H1 (cell line): ENCODE data around the gene NEDD4. TPM values are rescaled to one million over a fixed set of nuclear protein-coding genes. Genes with fewer than 3 reads are reported as not detected.

Experiments
- CTCF ChIA-PET: fragments of 300-600 bp; sonication (Branson Sonifier 250); formaldehyde crosslinking; loops from one replicate; lab custom pipeline; 2021; ENCODE audit not compliant: partially characterized antibody; lab: Charles Lee
- POLR2A ChIA-PET: fragments of 300-600 bp; sonication (Branson Sonifier 250); formaldehyde crosslinking; loops from one replicate; lab custom pipeline; 2021; ENCODE audit warnings: inconsistent platforms; ENCODE audit not compliant: partially characterized antibody; lab: Charles Lee
- DNase-seq, 2 experiments: peaks; one replicate each; pipeline versions ENCODE4 v3.0.0 to v3.0.0-alpha.2; 2010 to 2022; ENCODE audit warnings: low spot score in 2 of 2, low read depth in 1 of 2, mixed read lengths in 1 of 2
- FAIRE-seq: peaks from 2 replicates; lab custom pipeline; 2011; peaks lifted over from hg19 to GRCh38; lab: Jason Lieb, UNC
- H2AFZ ChIP-seq: 2 replicates; pipeline ENCODE4 v1.8.1; 2012; ENCODE audit warnings: low read length, inconsistent platforms
- H2AK5ac ChIP-seq: 2 replicates; pipeline ENCODE4 v1.6.1; 2013; ENCODE audit warnings: low read depth, low read length
- H2BK120ac ChIP-seq: replicated peaks from 2 replicates; pipeline ENCODE3; 2013; ENCODE audit warnings: low read depth, low read length, inconsistent platforms
- H2BK12ac ChIP-seq: 2 replicates; pipeline ENCODE4 v1.6.1; 2013; ENCODE audit warnings: low read depth, low read length
- H2BK15ac ChIP-seq: 2 replicates; pipeline ENCODE4 v1.6.1; 2013; ENCODE audit warnings: low read length
- H2BK20ac ChIP-seq: 2 replicates; pipeline ENCODE4 v1.6.1; 2013; ENCODE audit warnings: low read length
- H2BK5ac ChIP-seq: 2 replicates; pipeline ENCODE4 v1.6.1; 2013; ENCODE audit warnings: low read depth, low read length
- H3K14ac ChIP-seq: 2 replicates; pipeline ENCODE4 v1.6.1; 2013; ENCODE audit warnings: inconsistent platforms; ENCODE audit not compliant: insufficient read length
- H3K18ac ChIP-seq: 2 replicates; pipeline ENCODE4 v1.6.1; 2013; ENCODE audit warnings: low read length; ENCODE audit errors: extremely low read depth
- H3K23ac ChIP-seq: 2 replicates; pipeline ENCODE4 v1.6.1; 2013; ENCODE audit warnings: inconsistent platforms; ENCODE audit not compliant: insufficient read length
- H3K23me2 ChIP-seq: 2 replicates; pipeline ENCODE4 v1.6.1; 2013; ENCODE audit warnings: low read depth, low read length
- H3K27ac ChIP-seq: 2 replicates; pipeline ENCODE4 v1.6.1; 2011; ENCODE audit warnings: low read depth, low read length, inconsistent platforms
- H3K27me3 ChIP-seq, 4 experiments: replicated peaks in 1 of 4; 1 replicate in 1 of 4; 2 replicates in 3 of 4; pipeline versions ENCODE4 v1.6.1 to v1.8.1; 2011 to 2013; ENCODE audit warnings: low read length in 3 of 4, mild to moderate bottlenecking in 3 of 4, inconsistent platforms in 2 of 4, mixed read lengths in 2 of 4, moderate library complexity in 1 of 4; ENCODE audit not compliant: control insufficient read depth in 3 of 4, insufficient read depth in 3 of 4; ENCODE audit errors: extremely low read depth in 1 of 4
- H3K36me3 ChIP-seq, 4 experiments: 2 replicates each; pipeline versions ENCODE4 v1.6.1 to v1.8.1; 2011 to 2013; ENCODE audit warnings: mild to moderate bottlenecking in 4 of 4, low read length in 3 of 4, moderate library complexity in 2 of 4, control low read depth in 1 of 4, inconsistent platforms in 1 of 4; ENCODE audit not compliant: insufficient read depth in 4 of 4, control insufficient read depth in 2 of 4
- H3K4ac ChIP-seq: replicated peaks from 2 replicates; pipeline ENCODE3; 2013; ENCODE audit warnings: low read length, low read depth, mixed read lengths, inconsistent platforms; ENCODE audit not compliant: insufficient read length
- H3K4me1 ChIP-seq, 4 experiments: replicated peaks in 1 of 4; 1 replicate in 1 of 4; 2 replicates in 3 of 4; pipeline versions ENCODE4 v1.6.1 to v1.8.1; 2011 to 2013; ENCODE audit warnings: low read length in 3 of 4, inconsistent platforms in 2 of 4, mixed read lengths in 1 of 4; ENCODE audit not compliant: insufficient read depth in 4 of 4, control insufficient read depth in 3 of 4
- H3K4me2 ChIP-seq, 2 experiments: 2 replicates each; pipeline versions ENCODE4 v1.6.1 to v1.8.1; 2011 to 2013; ENCODE audit warnings: low read depth in 2 of 2, low read length in 2 of 2, control low read depth in 1 of 2, inconsistent platforms in 1 of 2, mild to moderate bottlenecking in 1 of 2; ENCODE audit not compliant: insufficient read depth in 1 of 2
- H3K4me3 ChIP-seq, 4 experiments: fragments of 200-600, 300-600 bp in 1 of 4; sonication (generic), shearing (Covaris generic), sonication (Bioruptor Twin) in 1 of 4; 2 replicates each; pipeline versions ENCODE4 v1.5.1 to v1.8.1; 2011 to 2016; ENCODE audit warnings: low read length in 4 of 4, low read depth in 3 of 4, control low read depth in 2 of 4, inconsistent platforms in 2 of 4, mild to moderate bottlenecking in 2 of 4, mixed read lengths in 1 of 4, moderate library complexity in 1 of 4; ENCODE audit not compliant: insufficient read depth in 2 of 4; ENCODE audit errors: extremely low read depth in 1 of 4
- H3K56ac ChIP-seq: replicated peaks from 2 replicates; pipeline ENCODE3; 2013; ENCODE audit warnings: low read depth, mild to moderate bottlenecking, mixed read lengths, low read length, inconsistent platforms; ENCODE audit not compliant: insufficient read length
- H3K79me1 ChIP-seq: 2 replicates; pipeline ENCODE4 v1.6.1; 2013; ENCODE audit warnings: low read depth, low read length, control low read depth
- H3K79me2 ChIP-seq, 2 experiments: 2 replicates each; pipeline versions ENCODE4 v1.6.1 to v1.8.1; 2012 to 2013; ENCODE audit warnings: low read length in 2 of 2, mild to moderate bottlenecking in 2 of 2, inconsistent platforms in 1 of 2; ENCODE audit not compliant: insufficient read depth in 2 of 2, control insufficient read depth in 1 of 2
- H3K9ac ChIP-seq, 4 experiments: replicated peaks in 1 of 4; 1 replicate in 1 of 4; 2 replicates in 3 of 4; pipeline versions ENCODE4 v1.6.1 to v1.8.1; 2011 to 2013; ENCODE audit warnings: low read depth in 3 of 4, low read length in 3 of 4, control low read depth in 2 of 4, mild to moderate bottlenecking in 2 of 4, moderate library complexity in 2 of 4, inconsistent platforms in 1 of 4; ENCODE audit errors: extremely low read depth in 1 of 4
- H3K9me3 ChIP-seq, 2 experiments: 2 replicates each; pipeline versions ENCODE4 v1.6.1 to v1.8.1; 2012 to 2013; ENCODE audit warnings: mild to moderate bottlenecking in 2 of 2, moderate library complexity in 2 of 2, control low read depth in 1 of 2, inconsistent platforms in 1 of 2, low read depth in 1 of 2, low read length in 1 of 2, mixed read lengths in 1 of 2; ENCODE audit not compliant: insufficient read depth in 2 of 2
- H4K20me1 ChIP-seq, 2 experiments: replicated peaks in 1 of 2; 2 replicates each; pipeline versions ENCODE3 to v1.8.1; 2011 to 2013; ENCODE audit warnings: inconsistent platforms in 2 of 2, low read length in 2 of 2, mild to moderate bottlenecking in 1 of 2; ENCODE audit not compliant: insufficient read depth in 2 of 2, control insufficient read depth in 1 of 2
- H4K5ac ChIP-seq: 2 replicates; pipeline ENCODE4 v1.6.1; 2013; ENCODE audit warnings: low read length, low read depth, mixed read lengths, inconsistent platforms; ENCODE audit not compliant: insufficient read length
- H4K8ac ChIP-seq: 2 replicates; pipeline ENCODE4 v1.8.0; 2013; ENCODE audit warnings: mild to moderate bottlenecking, moderate library complexity, low read length, inconsistent platforms; ENCODE audit not compliant: insufficient read depth; ENCODE audit errors: extremely low read depth
- H4K91ac ChIP-seq: replicated peaks from 2 replicates; pipeline ENCODE3; 2013; ENCODE audit warnings: low read length, mixed read lengths, inconsistent platforms; ENCODE audit not compliant: insufficient read length
- ATF3 ChIP-seq: IDR thresholded peaks from 2 replicates; pipeline ENCODE4 v1.6.1; 2011; ENCODE audit warnings: low read depth, mild to moderate bottlenecking, low read length; ENCODE audit not compliant: insufficient read depth
- EGR1 ChIP-seq: IDR thresholded peaks from 2 replicates; pipeline ENCODE4 v1.6.1; 2011; ENCODE audit warnings: low read depth, low read length, borderline replicate concordance
- EZH2 ChIP-seq: fragments of 200-600 bp; sonication (generic); IDR thresholded peaks from 2 replicates; pipeline ENCODE4 v1.7.1; 2012; ENCODE audit warnings: low read depth, mild to moderate bottlenecking, moderate library complexity, low read length, inconsistent platforms; ENCODE audit not compliant: severe bottlenecking
- PHF8 ChIP-seq: fragments of 200-600 bp; sonication (generic); conservative IDR thresholded peaks from 2 replicates; pipeline ENCODE4 v1.7.1; 2012; ENCODE audit warnings: low read depth, mild to moderate bottlenecking, inconsistent platforms, low read length, moderate library complexity
- RAD21 ChIP-seq, 2 experiments: IDR thresholded peaks in 1 of 2; conservative IDR thresholded peaks in 1 of 2; 2 replicates each; pipeline ENCODE4 v1.6.1; 2011; ENCODE audit warnings: low read depth in 2 of 2, low read length in 2 of 2, improper control_type of control experiment in 1 of 2, inconsistent platforms in 1 of 2, mild to moderate bottlenecking in 1 of 2, moderate library complexity in 1 of 2
- SUZ12 ChIP-seq: fragments of 200-600 bp; sonication (generic); IDR thresholded peaks from 2 replicates; pipeline ENCODE4 v1.6.1; 2012; ENCODE audit warnings: mild to moderate bottlenecking, inconsistent platforms, low read length, moderate library complexity, mixed read lengths
- TAF7 ChIP-seq: optimal IDR thresholded peaks from 2 replicates; pipeline ENCODE3; 2011; ENCODE audit warnings: low read depth, mild to moderate bottlenecking, inconsistent platforms, low read length, moderate library complexity, borderline replicate concordance
- USF2 ChIP-seq: IDR thresholded peaks from 2 replicates; pipeline ENCODE4 v1.6.1; 2011; ENCODE audit warnings: low read length, improper control_type of control experiment
- WGBS, 2 experiments: shearing (Covaris generic) in 1 of 2; methylation state at CpG; one replicate each; pipeline versions ENCODE4 v1.1.6 to v1.1.7; 2013 to 2015; ENCODE audit warnings: low lambda C conversion rate in 2 of 2, mixed read lengths in 2 of 2, inconsistent platforms in 1 of 2, low coverage in 1 of 2, missing lambda C conversion rate in 1 of 2; ENCODE audit not compliant: insufficient replicate concordance in 2 of 2, insufficient coverage in 1 of 2, insufficient read length in 1 of 2; ENCODE audit errors: extremely low coverage in 1 of 2, missing lambda C conversion rate in 1 of 2; 5-methylcytosine and 5-hydroxymethylcytosine counted together
- polyA plus RNA-seq, 7 experiments: library from polyadenylated mRNA; depleted of rRNA in 3 of 7; stranded (reverse) in 5 of 7; unstranded in 2 of 7; fragments of >200 nt in 5 of 7; fragments of 200-250 nt in 2 of 7; gene quantifications; 1 replicate in 5 of 7; 2 replicates in 1 of 7; 4 replicates in 1 of 7; pipeline versions ENCODE4 v1.2.1 to v1.2.3, GENCODE V29; 2011 to 2013; ENCODE audit warnings: missing spikeins in 2 of 7, mixed read lengths in 2 of 7
- total RNA-seq: library from RNA; stranded (reverse); fragmentation: NEBNext Ultra II Directional; extraction: Animal tissue kit (Norgen Biotek cat#: 25700); gene quantifications from 2 replicates; pipeline ENCODE4 v1.2.1, GENCODE V29; 2021

NEDD4 gene
- total and polyA plus RNA-seq, 2 of the 8 experiments (the other 6 are each of a cell fraction or from before 2014, with no cell fraction given), result 0.95 to 3.9 TPM

DNA sequence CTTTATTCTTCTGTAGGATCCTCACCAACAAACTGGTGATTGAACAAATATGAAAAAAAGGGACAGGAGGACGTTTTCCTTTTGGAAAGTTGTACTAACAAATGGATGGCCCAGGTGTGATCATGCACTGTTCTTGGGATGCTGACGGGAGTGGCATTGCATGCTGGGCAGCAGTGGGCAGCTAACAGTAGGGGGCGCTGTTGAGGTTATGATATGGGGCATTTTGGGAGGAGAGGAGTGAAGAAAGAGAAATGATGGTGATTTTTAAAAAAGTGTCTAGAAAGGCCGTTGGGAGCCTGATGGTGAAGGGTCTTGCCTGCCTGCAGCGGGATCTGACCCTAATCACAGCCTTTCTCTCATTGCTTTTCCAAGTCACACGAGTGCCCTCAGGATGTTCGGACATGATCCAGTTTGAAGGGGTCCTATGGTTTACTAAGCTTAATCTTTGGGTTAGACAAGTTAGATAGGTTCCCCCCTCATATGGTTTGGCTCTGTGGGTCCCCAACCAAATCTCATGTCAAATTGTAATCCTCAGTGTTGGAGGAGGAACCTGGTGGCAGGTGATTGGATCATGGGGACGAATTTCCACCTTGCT is 204.2 kb downstream of the NEDD4 start:
- Histone ChIP-seq H3K56ac (no peak overlapping the region), H2BK15ac (no peak overlapping the region), H3K4me2 (no peak overlapping the region), H3K18ac (no peak overlapping the region), H4K8ac (no peak overlapping the region), H3K4me3 (no peak overlapping the region), H3K23ac (no peak overlapping the region), H4K20me1 (no peaks in the 10 kb centered on the region), H2AK5ac (no peak overlapping the region), H3K27me3 (no peaks in the 10 kb centered on the region), H2BK5ac (no peak overlapping the region), H2AFZ (no peak overlapping the region), H3K36me3 (no peaks in the 10 kb centered on the region), H4K5ac (no peak overlapping the region), H3K14ac (no peak overlapping the region), H2BK12ac (no peak overlapping the region), H3K79me1 (no peaks in the 10 kb centered on the region), H3K4ac (no peak overlapping the region), H3K23me2 (no peaks in the 10 kb centered on the region; the same call in 1 of the 2 replicates), H2BK20ac (no peak overlapping the region), H4K91ac (no peak overlapping the region), H3K79me2 (no peaks in the 10 kb centered on the region), H3K9ac (no peak overlapping the region), H3K9me3 (peaks cover 0 to 2% of the 10 kb centered on the region in 2 experiments; a peak in 2 of 4 replicates), H2BK120ac (no peak overlapping the region), H3K4me1 (peaks cover 0 to 6% (median 2%) of the 10 kb centered on the region in 4 experiments; a peak in 3 of 7 replicates), H3K27ac (no peak overlapping the region)
- POLR2A ChIA-PET, result no interaction called here
- DNase-seq (peak in 1 of 2 experiments; percentile 88), FAIRE-seq (peak; percentile 69)
- CTCF ChIA-PET, result interaction anchor here (0.7 to 7.9 kb wide), 29 partner anchors 9 to 456 kb away, joined by 3 to 110 read pairs (median 3); no protein-coding TSS in a partner anchor
- WGBS, 2 experiments, result 70 to 100% methylated on average over 1 to 8 of the region's 8 CpGs
- TF ChIP-seq USF2, result no peak
- no peak for TF ChIP-seq TAF7
- TF ChIP-seq RAD21 (IDR thresholded peaks at IDR 0.05 in 1 of 2, conservative IDR thresholded peaks at IDR 0.05 in 1 of 2; ENCODE audit: low read depth in 2 of 2, low read length in 2 of 2), result peak; percentile 47 to 59
- no peak for TF ChIP-seq EZH2
- no peak for TF ChIP-seq EGR1
- no peak for TF ChIP-seq SUZ12
- no peak for TF ChIP-seq PHF8
- 0 out of 2 replicates have a peak, but pooled peaks have one; percentile 10 for TF ChIP-seq ATF3
